Progenitor cell of endocrine pancreas (in vitro differentiated cells): ENCODE results near the gene HCRT. TPM values are rescaled to one million over a fixed set of nuclear protein-coding genes. Genes with fewer than 3 reads are reported as not detected.

Experiments used
- DNase-seq: peaks from one replicate; pipeline ENCODE4 v3.0.0; 2021; ENCODE audit warnings: low spot score; ENCODE audit not compliant: unreplicated experiment
- H3K27ac Mint-ChIP-seq: 2 replicates; pipeline ENCODE4 v1.8.0; 2021; ENCODE audit warnings: mild to moderate bottlenecking, moderate library complexity, mixed read lengths
- H3K27me3 Mint-ChIP-seq: 2 replicates; pipeline ENCODE4 v1.8.0; 2021; ENCODE audit warnings: mixed read lengths
- H3K36me3 Mint-ChIP-seq: 2 replicates; pipeline ENCODE4 v1.8.0; 2022; ENCODE audit warnings: mixed read lengths; ENCODE audit not compliant: insufficient read depth
- H3K4me1 Mint-ChIP-seq: 2 replicates; pipeline ENCODE4 v1.8.0; 2021; ENCODE audit warnings: low read depth, mixed read lengths
- H3K4me3 Mint-ChIP-seq: 2 replicates; pipeline ENCODE4 v1.8.0; 2021; ENCODE audit warnings: low read depth, mild to moderate bottlenecking, moderate library complexity, mixed read lengths
- H3K9me3 Mint-ChIP-seq: 2 replicates; pipeline ENCODE4 v1.8.0; 2021; ENCODE audit warnings: low read depth, mixed read lengths
- CTCF ChIP-seq: fragments of 200-600 bp; sonication (generic); IDR thresholded peaks from one replicate; pipeline ENCODE4 v1.5.0; 2021; ENCODE audit warnings: antibody characterized with exemption, mild to moderate bottlenecking; ENCODE audit not compliant: unreplicated experiment
- long read RNA-seq: library from polyadenylated mRNA; unstranded; transcript quantifications from one replicate; pipeline ENCODE4 v2.0.0, GENCODE V29; 2020
- total RNA-seq: library from RNA; stranded (reverse); gene quantifications from 2 replicates; pipeline ENCODE4 v1.2.1, GENCODE V29; 2021

Gene HCRT
- total RNA-seq = not detected in 2 replicates
- long read RNA-seq = 0 reads

GRCh38 chr17:42184713-42185620 lies at the start of gene HCRT:
TSS of gene HCRT (minus strand) at chr17:42185452. CDS start at chr17:42185365, 87 bp downstream.
- no peaks in the 10 kb centered on the region for H3K9me3 Mint-ChIP-seq
- no peaks in the 10 kb centered on the region for H3K36me3 Mint-ChIP-seq
- no peak for DNase-seq
- H3K4me3 Mint-ChIP-seq = peak within 1 kb of the TSS; percentile 24
- H3K27me3 Mint-ChIP-seq = peaks cover 59% of the 10 kb centered on the region
- no peak within 1 kb of the TSS for H3K27ac Mint-ChIP-seq
- TF ChIP-seq CTCF = no peak
- peaks cover 2% of the 10 kb centered on the region for H3K4me1 Mint-ChIP-seq

GRCh38 chr17:42233994-42234393 lies 48.7 kb upstream of the HCRT start:
- Mint-ChIP-seq H3K36me3 (no peaks in the 10 kb centered on the region), H3K4me3 (no peak overlapping the region), H3K27me3 (no peaks in the 10 kb centered on the region), H3K27ac (no peak overlapping the region), H3K9me3 (no peaks in the 10 kb centered on the region), H3K4me1 (peaks cover 2% of the 10 kb centered on the region)
- TF ChIP-seq CTCF = no peak
- DNase-seq = no peak

- TF ChIP-seq CTCF = no peak
- H3K9me3 Mint-ChIP-seq = no peaks in the 10 kb centered on the region
- peaks cover 2% of the 10 kb centered on the region for H3K36me3 Mint-ChIP-seq
- H3K27ac Mint-ChIP-seq = no peak overlapping the region
- peaks cover 2% of the 10 kb centered on the region for H3K4me1 Mint-ChIP-seq
- DNase-seq = no peak
- no peaks in the 10 kb centered on the region for H3K27me3 Mint-ChIP-seq
- no peak overlapping the region for H3K4me3 Mint-ChIP-seq
Observed at GRCh38 chr17:42233156-42233555, 47.9 kb upstream of the HCRT start.

- H3K4me3 Mint-ChIP-seq = no peak overlapping the region
- no peak for TF ChIP-seq CTCF
- no peak overlapping the region for H3K27ac Mint-ChIP-seq
- no peak for DNase-seq
- peaks cover 4% of the 10 kb centered on the region for H3K36me3 Mint-ChIP-seq
- no peaks in the 10 kb centered on the region for H3K27me3 Mint-ChIP-seq
- H3K9me3 Mint-ChIP-seq = no peaks in the 10 kb centered on the region
- H3K4me1 Mint-ChIP-seq = no peaks in the 10 kb centered on the region
Observed at GRCh38 chr17:42230225-42230624, 45.0 kb upstream of the HCRT start.

GRCh38 chr17:42227849-42228700 lies 42.8 kb upstream of the HCRT start:
- Mint-ChIP-seq H3K4me3 (no peak overlapping the region), H3K27me3 (no peaks in the 10 kb centered on the region), H3K9me3 (no peaks in the 10 kb centered on the region), H3K27ac (no peak overlapping the region), H3K4me1 (no peaks in the 10 kb centered on the region), H3K36me3 (peaks cover 7% of the 10 kb centered on the region)
- no peak for DNase-seq
- no peak for TF ChIP-seq CTCF
